Measurements from ENCODE around the gene CAPZA2. TPM values are rescaled to one million over a fixed set of nuclear protein-coding genes. Genes with fewer than 3 reads are reported as not detected.

The CAPZA2 gene
- polyA plus RNA-seq, 1 experiment, result 47.4 TPM

- no peak for TF ChIP-seq CTCF (IDR thresholded peaks at IDR 0.05; ENCODE audit: insufficient read depth, low read depth, low read length)
- CTCF ChIA-PET, result interaction anchor here (0.6 to 1.0 kb wide), 6 partner anchors 45 to 841 kb away, joined by 3 to 5 read pairs (median 4); no protein-coding TSS in a partner anchor
- Histone ChIP-seq H3K36me3 (ENCODE audit: control insufficient read depth, insufficient read depth, low read length) (no peaks in the 10 kb centered on the region), H3K4me3 (ENCODE audit: low read depth, low read length) (no peak overlapping the region), H3K27me3 (ENCODE audit: control insufficient read depth, insufficient read depth, low read length) (peaks cover 1% of the 10 kb centered on the region; the same call in 1 of the 2 replicates)
- DNase-seq (ENCODE audit: low read depth), result no peak
- POLR2A ChIA-PET, result no interaction called here
Observed at GRCh38 chr7:116940689-116941370, 78.4 kb downstream of the CAPZA2 start.

- no peak overlapping the region for H3K4me3 ChIP-seq (ENCODE audit: low read depth, low read length)
Observed at GRCh38 chr7:116942504-116942903, 80.1 kb downstream of the CAPZA2 start.

GRCh38 chr7:116948934-116949333, 86.5 kb downstream of the CAPZA2 start:
- no peak overlapping the region for H3K4me3 ChIP-seq (ENCODE audit: low read depth, low read length)
- ChIA-PET POLR2A (no interaction called here), CTCF (interaction anchor here (1.5 kb wide), 1 partner anchor 156 kb away, joined by 3 read pairs; no protein-coding TSS in a partner anchor)
- no peaks in the 10 kb centered on the region for H3K27me3 ChIP-seq (ENCODE audit: control insufficient read depth, insufficient read depth, low read length)
- no peak for DNase-seq (ENCODE audit: low read depth)
- no peaks in the 10 kb centered on the region for H3K36me3 ChIP-seq (ENCODE audit: control insufficient read depth, insufficient read depth, low read length)
- no peak for TF ChIP-seq CTCF (IDR thresholded peaks at IDR 0.05; ENCODE audit: insufficient read depth, low read depth, low read length)

More at GRCh38 chr7:116942504-116942903, 80.1 kb downstream of the CAPZA2 start:
- Histone ChIP-seq H3K36me3 (ENCODE audit: control insufficient read depth, insufficient read depth, low read length) (no peaks in the 10 kb centered on the region), H3K27me3 (ENCODE audit: control insufficient read depth, insufficient read depth, low read length) (no peaks in the 10 kb centered on the region; the same call in 1 of the 2 replicates)
- ChIA-PET CTCF (interaction anchor here (0.7 to 0.9 kb wide), 3 partner anchors 20 to 189 kb away, joined by 3 read pairs; no protein-coding TSS in a partner anchor), POLR2A (no interaction called here)
- TF ChIP-seq CTCF (IDR thresholded peaks at IDR 0.05; ENCODE audit: insufficient read depth, low read depth, low read length), result no peak
- DNase-seq (ENCODE audit: low read depth), result no peak

GRCh38 chr7:116949941-116950801, 87.8 kb downstream of the CAPZA2 start:
- no peak overlapping the region for H3K4me3 ChIP-seq (ENCODE audit: low read depth, low read length)
- H3K36me3 ChIP-seq (ENCODE audit: control insufficient read depth, insufficient read depth, low read length), result no peaks in the 10 kb centered on the region
- ChIA-PET POLR2A (no interaction called here), CTCF (interaction anchor here (0.6 to 1.2 kb wide), 2 partner anchors 17 to 39 kb away, joined by 3 to 4 read pairs; no protein-coding TSS in a partner anchor)
- H3K27me3 ChIP-seq (ENCODE audit: control insufficient read depth, insufficient read depth, low read length), result no peaks in the 10 kb centered on the region
- DNase-seq (ENCODE audit: low read depth), result no peak
- TF ChIP-seq CTCF (IDR thresholded peaks at IDR 0.05; ENCODE audit: insufficient read depth, low read depth, low read length), result no peak

- TF ChIP-seq CTCF (IDR thresholded peaks at IDR 0.05; ENCODE audit: insufficient read depth, low read depth, low read length), result no peak
- DNase-seq (ENCODE audit: low read depth), result no peak
- H3K36me3 ChIP-seq (ENCODE audit: control insufficient read depth, insufficient read depth, low read length), result no peaks in the 10 kb centered on the region
- H3K27me3 ChIP-seq (ENCODE audit: control insufficient read depth, insufficient read depth, low read length), result no peaks in the 10 kb centered on the region
- no peak overlapping the region for H3K4me3 ChIP-seq (ENCODE audit: low read depth, low read length)
- CTCF ChIA-PET, result interaction anchor here (1.2 kb wide), 1 partner anchor 18 kb away, joined by 3 read pairs; no protein-coding TSS in a partner anchor
- POLR2A ChIA-PET, result no interaction called here
Observed at GRCh38 chr7:116950889-116951351, 88.5 kb downstream of the CAPZA2 start.

All from BJ (cell line).